GM12873 (cell line): ENCODE data around the gene ARSG.

Experiments
- CTCF ChIP-seq: IDR thresholded peaks from 2 replicates; pipeline ENCODE4 v1.5.1; 2012; ENCODE audit warnings: low read depth, mild to moderate bottlenecking, moderate library complexity, low read length, control low read depth; ENCODE audit not compliant: insufficient read depth; ENCODE audit errors: missing control alignments

ARSG gene

GRCh38 chr17:68377771-68378267 is 86.5 kb downstream of the ARSG start:
- TF ChIP-seq CTCF, result no peak

GRCh38 chr17:68378268-68379176 is 87.2 kb downstream of the ARSG start:
- no peak for TF ChIP-seq CTCF

GRCh38 chr17:68379177-68379510 is 87.8 kb downstream of the ARSG start:
- TF ChIP-seq CTCF, result no peak

- no peak for TF ChIP-seq CTCF
Observed at GRCh38 chr17:68379692-68380677, 88.7 kb downstream of the ARSG start.

GRCh38 chr17:68381076-68381900 is 90.0 kb downstream of the ARSG start:
- TF ChIP-seq CTCF, result no peak

GRCh38 chr17:68382582-68383085 is 91.3 kb downstream of the ARSG start:
- TF ChIP-seq CTCF, result no peak
